Measurements from ENCODE around the gene ZBTB16.

The ZBTB16 gene

DNA sequence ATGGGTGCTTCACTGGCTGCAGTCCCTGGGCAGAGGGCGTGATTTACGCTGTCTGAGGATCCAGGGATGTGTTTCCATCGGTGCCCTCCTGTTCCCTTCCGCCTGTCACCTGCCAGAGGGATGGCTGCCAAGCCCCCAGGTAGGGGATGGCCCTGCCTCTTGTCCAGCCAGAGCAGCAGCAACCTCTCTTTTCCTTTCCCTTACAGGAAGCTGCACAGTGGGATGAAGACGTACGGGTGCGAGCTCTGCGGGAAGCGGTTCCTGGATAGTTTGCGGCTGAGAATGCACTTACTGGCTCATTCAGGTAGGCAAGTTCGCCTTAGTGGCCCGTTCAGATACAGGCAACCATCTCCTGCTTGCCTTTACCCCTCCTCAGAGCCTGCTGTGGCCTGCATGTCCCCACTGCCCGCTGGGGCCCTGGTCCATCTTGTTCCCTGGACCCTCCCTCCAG lies 96.6 kb downstream of the ZBTB16 start:
- no peak for DNase-seq

DNA sequence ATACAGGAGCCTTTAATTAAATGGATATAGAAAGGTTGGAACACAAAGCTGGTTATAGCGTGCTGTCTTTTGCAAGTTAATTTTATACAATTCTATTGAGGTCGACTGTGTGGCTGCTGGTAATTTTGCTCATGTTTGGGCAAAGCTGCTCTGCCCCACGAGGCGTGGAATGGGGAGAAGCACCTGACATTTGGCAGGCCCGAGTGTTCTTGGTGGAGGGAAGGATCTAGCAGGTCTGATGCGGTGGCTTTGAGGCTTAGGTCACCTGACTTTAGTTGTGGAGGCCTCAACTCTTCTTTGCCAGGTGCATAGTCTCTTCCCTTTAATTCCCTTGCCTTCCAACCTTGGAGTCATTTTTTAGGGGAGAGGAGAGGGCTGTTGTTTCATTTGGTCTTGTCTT lies 97.3 kb downstream of the ZBTB16 start:
- no peak for DNase-seq

DNA sequence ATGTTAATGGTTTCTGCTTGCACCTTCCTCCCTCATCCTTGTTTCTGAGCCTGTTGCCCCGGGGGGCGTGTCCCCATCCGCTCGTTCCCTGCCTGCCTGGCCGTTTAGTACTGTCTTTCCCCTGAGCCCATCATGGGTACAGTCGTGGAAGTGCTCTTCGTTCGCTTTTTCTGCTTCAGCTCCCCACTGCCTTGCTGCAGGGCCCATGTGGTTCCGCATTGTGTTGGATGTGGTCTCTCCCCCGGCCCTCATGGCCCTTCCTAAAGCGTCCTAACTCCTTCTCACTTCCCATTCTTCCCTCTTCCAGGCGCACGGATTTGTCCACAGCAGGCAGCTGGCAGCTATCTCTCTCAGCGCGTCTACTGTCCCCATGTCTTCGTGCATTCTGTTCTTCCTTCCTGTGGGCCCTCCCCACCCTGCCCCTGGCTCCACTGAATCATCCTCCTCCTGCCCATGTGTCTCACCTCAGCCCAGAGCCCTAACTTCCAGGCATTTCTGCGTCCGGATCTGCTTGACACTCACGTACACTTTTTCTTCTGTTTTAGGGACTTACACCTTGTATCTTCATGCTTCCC lies 98.1 kb downstream of the ZBTB16 start:
- DNase-seq = no peak

DNA sequence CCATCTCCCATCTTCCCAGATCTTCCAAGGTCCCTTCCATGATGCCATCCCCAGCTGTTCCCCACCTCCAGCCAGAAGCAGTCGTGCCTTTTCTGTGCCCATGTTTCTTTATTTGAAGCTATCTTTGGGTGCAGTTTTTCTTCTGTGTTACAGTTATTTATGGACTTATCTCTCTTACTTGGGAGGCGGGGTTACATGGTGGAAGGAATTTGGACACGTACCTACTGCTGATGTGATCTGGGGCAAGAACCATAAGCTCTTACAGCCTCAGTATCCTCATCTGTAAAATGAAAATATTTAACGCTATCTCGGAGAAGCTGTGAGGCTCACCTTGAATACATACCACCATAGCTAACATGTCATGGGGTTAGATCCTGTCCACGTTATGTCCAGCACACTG lies 98.9 kb downstream of the ZBTB16 start:
- no peak for DNase-seq

DNA sequence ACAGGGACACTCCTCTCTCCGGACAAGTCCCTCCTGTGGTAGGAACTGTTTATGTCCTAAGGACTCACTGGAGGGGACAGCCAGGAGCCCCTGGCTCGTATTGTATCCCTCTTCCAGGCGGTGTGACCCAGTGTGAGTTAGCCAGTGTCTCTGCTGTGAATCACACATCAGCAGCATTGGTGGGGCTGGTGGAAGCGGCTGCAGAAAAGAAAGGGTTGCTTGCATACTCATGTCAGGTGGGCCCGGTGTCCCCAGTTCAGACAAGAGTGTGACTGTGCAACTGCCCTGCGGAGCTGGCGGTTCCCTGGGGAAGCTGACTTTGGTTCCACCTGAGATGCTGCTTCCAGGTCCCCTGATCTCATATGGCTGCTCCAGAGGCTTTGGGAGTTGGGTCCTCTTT lies 99.4 kb downstream of the ZBTB16 start:
- no peak for DNase-seq

DNA sequence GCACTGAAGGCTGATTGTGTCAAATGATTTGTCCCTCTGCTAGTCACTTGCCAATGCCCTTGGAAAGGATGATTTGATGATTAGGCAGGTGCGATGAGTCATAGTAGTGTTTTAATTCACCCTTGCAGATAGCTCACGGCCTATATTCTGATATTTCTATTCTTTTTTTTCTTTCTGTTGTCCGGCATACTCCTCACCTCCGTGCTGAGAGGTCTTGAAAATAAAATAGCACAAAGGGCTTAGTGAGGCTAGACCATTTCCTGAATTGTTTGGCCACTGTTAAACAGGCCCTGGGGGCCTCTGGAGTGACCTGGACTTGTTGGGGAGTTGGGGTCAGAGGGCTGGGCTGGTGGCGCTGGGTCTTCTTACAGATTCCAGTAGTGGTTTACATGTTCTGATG lies 99.8 kb downstream of the ZBTB16 start:
- no peak for DNase-seq

DNA sequence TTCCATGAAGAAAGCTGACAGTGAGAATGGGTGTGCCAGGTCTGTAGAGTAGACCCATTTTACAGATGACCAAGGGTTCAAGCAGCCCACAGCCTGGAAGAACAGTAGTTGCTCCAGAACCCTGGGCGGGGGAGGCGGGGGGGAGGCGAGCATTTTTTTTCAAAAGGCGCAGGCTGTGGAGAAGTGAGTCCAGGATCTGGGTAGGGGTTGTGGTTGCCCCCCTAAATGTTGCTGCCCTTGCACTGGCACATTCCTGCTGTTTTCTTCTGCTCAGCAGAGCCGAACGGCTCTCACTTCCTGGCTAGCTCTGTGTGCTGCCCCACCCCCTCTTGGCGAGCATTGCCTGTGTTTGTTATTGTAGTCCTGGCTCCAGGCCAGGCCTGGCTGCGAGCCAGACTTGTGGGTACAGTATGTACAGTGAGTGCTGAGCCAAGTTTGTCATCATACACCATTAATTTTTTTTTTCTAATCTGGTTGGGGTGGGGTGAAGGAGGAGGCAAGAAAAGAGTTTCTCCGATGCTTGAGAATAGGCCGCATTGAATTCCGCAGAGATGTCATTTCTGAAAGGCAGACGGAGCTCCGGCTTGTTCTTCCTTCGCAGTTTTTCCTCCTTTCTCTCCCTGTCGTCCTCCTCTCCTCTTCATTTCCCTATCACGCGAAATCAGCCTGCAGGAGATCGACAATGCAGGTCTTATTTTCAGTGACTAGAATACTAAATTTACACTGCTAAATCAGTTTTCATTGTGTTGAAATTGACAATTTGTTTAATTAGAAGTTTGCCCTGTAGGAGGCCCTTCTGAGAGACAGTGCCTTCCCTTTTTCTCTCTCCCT lies 100.5 kb downstream of the ZBTB16 start:
- DNase-seq = peak; percentile 84

DNA sequence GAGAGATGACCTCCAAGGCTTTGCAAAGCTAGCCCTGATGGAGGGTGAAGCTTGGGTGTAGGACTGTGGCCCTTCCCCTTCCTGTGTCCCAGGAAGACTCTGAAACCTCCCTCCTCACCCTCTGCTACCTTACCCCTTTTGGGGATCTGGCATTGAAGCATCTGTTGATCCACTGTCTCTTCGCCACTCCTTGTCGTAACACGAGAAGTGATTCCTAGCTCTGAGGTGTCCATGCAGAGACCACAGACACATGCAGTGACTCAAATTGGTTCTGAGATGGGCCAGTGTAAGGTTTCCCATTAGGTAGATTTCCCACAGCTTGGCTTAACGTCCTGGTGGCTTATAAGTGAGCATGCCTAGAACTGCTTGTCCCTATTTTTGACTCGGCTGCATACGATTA lies 101.4 kb downstream of the ZBTB16 start:
- DNase-seq = no peak

DNA sequence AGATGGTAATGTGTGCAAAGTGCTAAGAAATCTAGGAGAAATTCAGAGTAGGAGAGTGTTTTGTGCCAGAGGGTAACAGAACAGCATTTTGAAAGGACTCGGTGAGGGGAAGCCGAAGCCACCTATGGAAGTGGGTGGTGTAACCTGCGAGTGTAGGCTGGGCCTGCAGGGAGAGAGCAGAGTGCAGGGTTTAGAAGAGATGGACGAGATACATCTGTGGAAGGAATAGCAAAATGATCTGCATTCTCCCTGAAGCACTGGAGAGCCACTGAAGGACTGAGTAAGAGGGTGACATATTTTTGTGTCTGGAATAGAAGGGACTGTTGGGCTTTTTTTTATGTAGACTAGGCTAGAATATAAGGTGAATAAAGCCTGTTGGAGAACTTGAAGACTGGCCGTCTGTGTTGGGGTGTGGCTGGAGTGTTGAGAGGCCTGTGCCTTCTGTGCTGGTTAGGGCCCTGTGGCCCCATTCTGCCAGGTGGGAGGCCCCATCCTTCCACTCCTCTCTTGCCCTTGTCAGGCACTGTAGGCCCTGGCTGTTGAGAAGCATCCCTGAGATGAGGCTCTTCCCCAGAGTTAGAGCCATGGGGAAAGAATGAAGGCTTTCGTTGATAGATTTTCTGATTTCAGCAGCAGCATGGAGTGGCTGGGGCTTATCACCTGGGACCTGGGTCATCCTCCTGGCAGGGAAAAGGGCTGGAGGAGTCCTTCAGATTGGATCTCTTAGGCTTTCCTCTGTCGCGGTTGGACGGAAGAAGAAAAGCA lies 102.2 kb downstream of the ZBTB16 start:
- no peak for DNase-seq

DNA sequence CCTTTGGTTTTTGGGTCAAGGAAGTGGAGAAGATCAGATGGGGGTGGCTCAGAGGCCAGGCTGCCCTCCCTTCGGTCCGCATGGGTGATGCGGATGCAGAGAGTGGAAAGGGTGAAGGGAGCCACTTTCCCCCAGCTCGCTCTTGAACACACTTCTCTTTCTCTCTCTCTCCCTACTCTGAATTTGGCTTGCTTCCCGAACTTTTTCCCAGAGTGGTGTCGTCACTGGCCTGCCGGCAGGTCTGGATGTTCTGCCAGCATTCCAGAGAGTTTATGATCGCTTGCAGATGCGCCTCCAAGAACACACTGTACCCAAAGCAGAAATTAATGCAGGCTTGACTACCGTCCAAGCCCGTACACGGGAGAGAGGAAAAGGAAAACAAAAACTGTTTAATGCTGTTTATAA lies 103.2 kb downstream of the ZBTB16 start:
- DNase-seq = no peak

DNA sequence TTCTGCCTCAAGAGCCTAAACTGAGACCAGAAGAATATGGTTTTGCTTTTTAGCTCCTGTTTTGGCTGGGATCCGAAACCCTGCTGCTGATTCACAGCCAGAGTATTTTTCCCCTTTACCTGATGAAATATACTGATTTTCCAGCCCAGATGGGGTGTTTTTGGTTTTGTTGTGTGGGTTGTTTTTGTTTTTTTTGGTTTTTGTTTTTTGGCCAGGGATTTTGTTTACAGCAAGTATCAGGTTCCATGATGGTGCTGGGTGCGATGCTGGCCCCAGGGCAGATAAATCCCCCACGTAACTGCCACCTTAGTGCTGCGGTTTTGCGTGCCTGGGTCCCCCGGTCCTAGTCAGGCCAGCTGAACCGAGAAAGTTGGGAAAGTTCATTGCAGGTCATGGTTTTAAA lies 103.7 kb downstream of the ZBTB16 start:
- no peak for DNase-seq

DNA sequence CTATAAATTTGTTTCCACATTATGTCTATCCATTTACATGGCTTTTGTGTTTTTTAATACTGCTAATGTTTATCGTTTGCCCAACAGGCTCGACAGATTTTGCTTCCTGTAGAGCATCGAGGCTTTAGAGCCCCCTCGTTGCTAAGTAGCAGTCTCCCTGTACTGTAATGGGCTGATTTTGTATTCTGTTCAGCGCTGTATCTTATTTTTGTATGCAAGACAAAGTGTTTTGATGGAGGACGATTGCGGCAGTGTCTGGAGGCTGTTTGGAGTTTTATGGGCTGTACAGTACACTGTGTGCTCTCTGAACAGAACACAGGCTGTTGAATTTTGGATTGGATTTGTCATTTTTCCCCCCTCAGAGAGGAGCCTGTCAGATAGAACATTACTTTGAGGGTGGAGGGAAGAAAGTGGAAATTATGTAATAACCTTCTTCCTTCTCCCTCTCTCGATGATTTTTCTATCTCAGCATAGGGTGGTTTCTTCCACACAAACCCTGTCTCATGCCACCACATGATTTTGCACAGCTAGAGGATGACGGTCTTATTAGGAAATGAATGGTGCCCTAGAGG lies 104.4 kb downstream of the ZBTB16 start:
- no peak for DNase-seq

DNA sequence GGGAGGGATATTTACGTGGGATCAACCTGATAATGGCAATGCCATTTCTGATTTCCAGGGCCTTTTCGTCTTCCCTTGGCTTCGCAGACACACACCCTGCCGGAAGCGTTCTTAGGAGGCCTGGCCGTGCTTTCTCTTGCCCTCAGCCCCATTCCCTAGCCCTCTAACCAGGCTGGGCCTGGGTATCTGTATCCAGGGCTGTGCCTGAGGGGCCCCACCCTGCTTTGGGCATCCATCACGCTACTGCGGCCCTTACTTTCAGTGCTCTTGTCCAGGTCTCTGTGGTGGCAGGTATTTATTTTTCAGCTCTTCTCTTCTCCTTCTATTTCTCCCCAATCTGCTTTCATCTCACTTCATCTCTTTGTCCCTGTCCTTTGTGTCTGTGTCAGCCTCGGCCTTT lies 105.0 kb downstream of the ZBTB16 start:
- DNase-seq = no peak

DNA sequence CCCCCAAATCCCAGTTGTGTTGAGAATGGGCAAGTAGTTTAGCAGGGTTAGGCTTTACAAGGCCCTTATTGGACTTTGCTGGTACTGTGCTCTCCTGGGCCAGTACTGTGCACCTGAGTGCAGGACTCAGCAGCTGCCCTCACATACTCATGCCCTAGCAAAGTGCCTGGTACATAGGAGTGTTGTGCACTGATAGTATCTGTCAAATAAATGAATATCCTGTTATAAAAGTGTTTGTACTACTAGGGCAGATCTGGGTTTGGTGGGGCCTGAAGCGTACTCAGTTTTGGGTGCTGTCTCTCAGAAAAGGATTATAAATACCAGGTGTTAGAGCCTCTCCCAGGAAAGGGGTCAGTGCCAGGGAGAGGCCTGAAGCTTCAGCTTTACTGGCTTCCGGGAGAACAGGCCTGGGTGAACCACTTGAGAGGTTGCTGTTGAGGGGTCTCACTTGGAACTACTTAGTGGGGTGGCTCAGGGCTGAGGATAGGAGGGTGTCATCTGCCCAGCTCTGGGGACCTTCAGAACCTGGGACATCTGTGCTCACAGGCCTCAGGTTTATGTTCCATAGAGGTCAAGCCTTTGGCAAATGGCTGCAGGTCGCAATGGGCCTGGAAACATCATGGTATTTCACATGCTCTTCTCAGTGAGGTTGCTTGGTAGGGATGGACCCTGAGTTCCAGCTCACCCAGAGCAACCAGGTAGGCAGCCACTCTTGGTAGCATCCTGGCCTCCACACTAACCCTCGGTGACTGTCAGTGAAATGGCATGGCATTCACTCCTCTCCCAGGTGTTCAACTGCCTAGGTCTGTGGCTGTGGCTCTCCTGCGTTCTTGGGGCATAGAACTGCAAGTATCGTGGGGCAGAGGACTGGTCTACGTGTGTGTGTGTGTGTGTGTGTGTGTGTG lies 106.1 kb downstream of the ZBTB16 start:
- DNase-seq = no peak

DNA sequence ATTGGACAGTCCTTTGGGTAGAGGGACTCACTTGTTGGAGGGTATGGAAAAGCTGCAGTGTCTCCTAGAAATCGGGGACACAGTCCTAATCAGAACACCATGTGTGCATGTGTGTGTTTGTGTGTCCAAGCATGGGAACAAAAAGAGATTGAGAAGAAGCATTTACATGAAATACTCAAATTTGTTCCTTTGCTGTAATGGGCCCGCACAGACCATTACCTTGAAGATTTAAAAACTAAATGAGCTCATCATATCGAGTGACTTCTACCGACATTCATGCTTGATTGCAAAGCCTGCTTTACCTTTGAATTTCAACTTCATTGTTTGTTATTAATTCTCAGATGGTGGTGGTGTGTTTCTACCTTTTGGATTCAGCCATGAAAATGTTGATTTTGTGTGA lies 106.9 kb downstream of the ZBTB16 start:
- DNase-seq = no peak

DNA sequence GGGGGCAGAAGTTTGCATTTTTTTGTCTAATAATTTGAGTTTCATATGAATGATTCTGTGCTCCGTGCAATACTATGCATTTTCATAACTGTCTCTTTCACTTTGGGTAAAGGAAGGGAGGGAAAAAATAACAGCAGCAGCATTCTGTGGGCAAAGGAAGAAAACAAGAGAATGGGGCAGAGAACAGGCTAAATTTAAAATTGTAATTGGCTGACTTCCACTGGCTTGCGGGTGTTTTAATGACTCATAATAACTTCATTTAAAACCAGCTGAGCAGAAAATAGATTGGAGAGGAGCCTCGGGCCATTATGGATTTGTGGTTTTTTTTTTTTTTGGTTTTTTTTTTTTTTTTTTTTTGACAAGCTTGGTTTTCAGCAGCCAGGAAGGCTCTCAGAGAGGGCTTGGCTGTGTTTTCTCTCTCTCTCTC lies 107.4 kb downstream of the ZBTB16 start:
- no peak for DNase-seq

DNA sequence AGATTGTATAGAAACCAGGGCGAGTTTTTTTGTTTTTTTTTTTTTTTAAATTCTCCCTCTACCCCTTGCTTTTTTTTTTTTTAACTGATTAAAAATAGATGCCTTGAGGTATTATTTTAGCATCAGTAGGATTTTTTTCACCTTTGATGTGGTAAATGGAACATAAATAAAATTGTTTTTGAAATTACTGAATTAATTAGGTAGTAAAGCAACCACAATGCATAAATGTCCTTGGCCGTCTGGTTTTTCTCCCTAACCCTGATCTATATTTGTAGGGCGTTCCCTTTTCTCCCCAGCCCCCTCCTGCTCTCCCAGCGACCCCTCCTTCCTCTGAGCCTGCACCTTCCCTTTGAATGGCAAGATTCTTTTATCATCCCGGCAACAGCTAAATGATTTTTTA lies 107.8 kb downstream of the ZBTB16 start:
- DNase-seq = no peak

DNA sequence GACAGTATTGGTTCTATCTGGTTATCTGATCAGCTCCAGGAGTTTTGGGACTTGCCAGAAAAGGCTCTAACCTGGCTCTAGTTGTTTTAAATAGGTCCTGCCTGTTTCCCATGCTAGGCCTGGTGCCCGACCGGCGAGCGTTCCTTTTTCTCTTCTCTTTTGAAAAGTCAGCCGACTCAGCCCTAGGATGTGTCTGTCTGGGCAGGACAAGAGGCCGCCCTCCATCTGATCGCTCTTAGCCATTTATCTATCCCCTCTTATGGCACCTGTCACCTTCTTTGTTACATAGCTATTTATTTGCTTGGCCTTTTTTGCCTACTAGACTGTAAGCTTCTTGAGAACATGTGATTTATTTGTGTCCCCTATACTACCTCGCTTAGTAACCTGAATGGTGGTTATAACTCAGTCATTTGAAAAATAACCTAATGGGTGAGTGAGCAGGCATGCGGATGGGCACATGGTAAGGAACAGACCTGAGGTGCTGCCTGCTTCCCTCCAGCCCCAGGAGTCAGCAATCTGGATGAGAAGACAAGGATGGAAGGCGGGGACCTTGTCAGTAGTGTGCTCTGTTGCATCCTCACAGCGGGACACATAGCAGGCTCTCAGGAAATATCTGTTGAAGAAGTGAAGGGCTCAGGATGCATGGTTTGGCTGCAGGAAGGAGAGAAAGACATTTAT lies 108.4 kb downstream of the ZBTB16 start:
- DNase-seq = no peak

DNA sequence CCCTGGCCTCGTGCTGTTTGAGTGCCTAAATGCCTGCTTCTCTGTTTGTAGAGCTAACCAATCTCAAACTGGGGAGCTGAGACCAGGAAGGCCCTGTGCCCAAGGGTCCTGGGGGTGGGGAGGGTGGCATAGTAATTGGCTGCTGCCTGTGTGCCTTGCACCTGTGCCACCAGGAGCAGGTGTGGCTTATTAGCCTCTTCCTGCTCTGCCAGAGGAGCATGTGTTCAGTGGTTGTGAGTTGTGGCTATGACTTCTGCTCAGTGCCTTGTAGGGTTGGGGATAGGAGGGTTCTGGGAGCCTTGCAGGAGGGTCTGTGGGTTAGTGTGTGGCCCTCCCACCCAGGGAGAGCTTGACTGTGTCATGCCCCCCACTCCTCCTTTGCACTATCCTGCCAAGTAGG lies 109.2 kb downstream of the ZBTB16 start:
- DNase-seq = no peak

DNA sequence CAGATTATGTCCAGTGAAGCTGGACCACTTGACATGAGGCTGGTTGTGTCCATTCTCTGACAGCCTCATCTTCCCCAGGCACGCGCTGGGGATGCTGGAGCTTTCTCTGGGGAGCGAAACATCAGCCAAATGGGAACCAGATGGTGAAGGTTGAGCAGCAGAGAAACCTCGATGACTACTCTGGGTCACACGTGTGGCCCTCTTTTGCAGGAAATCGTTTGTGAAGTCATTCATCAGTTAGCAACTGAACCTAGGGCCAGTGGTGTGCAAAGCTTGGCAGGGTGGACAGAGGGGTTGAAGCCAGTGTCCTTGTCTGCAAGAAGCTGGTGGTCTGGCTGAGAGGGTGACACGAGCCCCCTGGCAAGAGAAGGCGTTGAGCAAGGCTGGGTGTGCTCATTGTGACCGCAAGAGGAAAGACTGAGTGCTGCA lies 109.8 kb downstream of the ZBTB16 start:
- no peak for DNase-seq

DNA sequence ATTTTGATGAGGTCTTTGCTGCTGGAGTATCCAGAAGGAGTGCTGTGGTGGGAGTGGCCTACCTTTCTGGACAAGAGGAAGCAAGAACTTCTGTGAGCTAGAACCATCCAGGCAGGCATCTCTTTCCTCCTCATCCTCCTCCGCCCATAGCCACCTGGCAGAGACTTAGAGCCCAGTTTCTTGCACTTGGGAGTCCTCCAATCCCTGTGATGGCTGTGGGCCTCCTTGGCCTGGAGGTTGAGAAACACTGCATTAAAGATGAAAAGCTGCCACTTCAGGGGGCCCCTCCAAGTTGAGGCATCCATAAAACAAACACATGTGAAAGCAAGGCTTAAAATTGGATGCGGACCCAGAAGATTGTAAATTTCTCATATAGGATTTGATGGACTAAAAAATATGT lies 110.3 kb downstream of the ZBTB16 start:
- no peak for DNase-seq

DNA sequence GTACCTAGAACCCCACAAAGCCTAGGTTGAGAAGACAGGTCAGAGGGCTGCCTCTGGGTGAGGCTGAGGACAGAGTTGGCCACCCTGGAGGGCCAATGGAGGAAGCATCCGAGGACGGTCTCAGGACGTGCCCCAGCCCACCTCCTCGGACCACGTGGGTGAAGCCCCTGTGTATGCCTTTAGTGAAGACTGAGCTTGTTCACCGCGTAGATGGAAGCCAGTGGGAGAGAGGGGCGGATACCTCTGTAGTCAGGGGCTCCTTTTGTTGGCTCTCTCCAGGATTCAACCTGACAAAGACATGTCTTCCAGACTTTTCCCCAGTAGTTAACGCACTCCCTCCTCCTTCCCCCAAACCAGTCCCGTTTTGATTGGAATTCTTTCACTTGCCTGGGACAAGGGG lies 110.7 kb downstream of the ZBTB16 start:
- no peak for DNase-seq
